GM10847 (cell line): ENCODE data around the gene AGAP5.
"Not testable (repeated sequence)": the region's sequence is repeated elsewhere in the genome, so short reads cannot be mapped to it uniquely, and the experiment has no call there.

Experiments used
- POLR2A ChIP-seq: IDR thresholded peaks from 2 replicates; pipeline ENCODE4 v1.6.1; 2011; ENCODE audit not compliant: insufficient read length; ENCODE audit errors: extremely low read depth

The AGAP5 gene

DNA sequence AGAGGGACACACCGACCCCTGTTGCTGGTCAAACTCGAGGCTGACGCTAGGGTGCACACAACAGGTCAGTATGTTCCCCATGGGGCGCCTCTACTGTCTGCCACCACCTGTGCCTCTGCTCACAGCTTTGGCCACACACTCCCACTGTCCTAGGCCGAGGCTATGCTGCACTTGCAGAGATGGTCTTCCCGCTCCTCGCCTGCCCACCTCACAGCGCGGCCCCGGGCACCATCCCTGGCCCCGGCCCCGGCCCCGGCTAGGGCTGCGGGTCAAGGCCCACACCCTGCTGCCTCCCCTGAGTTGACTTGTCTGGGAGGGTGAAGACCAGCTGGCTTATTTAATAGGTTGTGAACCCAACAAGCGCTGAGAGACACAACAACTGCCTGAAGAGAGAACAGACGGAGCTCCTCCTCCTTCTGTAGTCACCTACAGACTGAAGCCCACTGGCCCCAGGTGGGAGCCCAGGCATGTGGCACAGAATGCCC is at the start of gene AGAP5:
Gene AGAP5, minus strand, starts transcription at position 435 of the 485 bp plus-strand sequence. Its CDS starts 354 bp downstream, at position 81.
- not testable (repeated sequence) for TF ChIP-seq POLR2A

DNA sequence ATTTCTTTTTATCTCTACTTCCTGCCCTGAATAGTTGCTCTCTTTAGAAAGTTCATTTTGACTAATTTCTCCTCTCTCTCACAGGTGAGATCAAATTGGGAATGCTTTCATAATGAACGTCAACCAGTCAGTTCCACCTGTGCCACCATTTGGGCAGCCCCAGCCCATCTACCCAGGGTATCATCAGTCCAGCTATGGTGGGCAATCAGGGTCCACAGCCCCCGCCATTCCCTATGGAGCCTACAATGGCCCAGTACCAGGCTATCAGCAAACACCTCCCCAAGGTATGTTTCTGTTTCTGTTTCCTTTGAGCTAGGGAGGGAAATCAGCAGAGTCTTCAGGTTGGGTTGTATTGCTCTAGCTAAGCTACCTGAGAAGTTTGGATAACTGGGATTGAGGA is 48.8 kb upstream of the AGAP5 start:
- no peak for TF ChIP-seq POLR2A

DNA sequence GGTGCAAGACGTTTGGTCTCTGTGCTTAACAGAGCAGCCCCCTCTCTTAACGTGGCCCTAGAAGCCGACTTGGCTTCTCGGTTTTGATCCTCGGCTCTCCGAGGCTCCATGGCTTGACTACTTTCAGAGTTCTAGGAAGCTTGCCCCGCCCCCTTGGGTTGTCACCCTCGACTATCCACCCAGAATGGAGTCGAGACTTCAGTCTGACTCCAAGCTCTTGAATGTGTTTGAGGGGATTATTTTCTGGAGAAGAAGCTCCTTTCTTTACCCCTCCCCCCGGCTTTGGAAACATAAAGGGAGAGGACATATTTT is 46.7 kb upstream of the AGAP5 start:
- TF ChIP-seq POLR2A, result no peak

DNA sequence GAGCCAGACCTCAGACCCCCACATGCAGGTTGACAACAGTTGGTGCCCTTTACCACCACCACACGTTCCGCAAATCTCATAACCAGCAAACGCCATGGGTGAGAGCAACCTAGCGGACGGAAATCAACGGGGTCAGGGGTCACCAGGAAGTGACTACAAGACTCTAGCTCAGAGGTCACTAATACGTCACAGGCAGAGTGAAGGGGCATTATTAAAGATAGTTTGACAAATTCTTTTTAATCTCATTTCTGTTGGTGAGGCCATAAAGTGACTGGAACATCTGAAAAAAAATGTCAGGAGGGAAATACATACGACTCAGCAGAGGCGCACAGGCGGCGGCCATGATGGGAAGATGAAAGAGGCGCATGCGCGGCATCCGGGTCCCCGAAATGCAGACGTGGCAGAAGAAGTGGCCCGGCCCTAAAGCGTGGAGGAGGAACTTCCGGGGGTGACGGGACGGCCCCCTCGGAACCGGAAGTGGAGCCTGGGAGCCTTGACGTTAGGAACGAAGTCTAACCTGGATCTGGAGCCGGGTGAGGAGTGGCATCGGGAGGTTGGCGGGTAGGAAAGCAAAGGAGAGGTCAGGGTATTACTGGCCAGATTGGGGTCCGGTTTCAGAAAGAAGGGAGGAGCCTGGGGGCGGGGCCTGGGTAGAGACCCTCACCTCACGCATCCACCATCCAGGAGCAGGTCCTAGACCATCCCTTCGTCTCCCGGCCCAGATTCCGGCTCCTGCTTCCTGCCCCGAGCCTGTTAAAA is 46.2 kb upstream of the AGAP5 start, which contains the start of gene SEC24C:
Gene SEC24C, plus strand, starts transcription at position 468 of the 759 bp plus-strand sequence. CDS start 2,461 bp downstream, outside the sequence.
- TF ChIP-seq POLR2A, result peak; percentile 60

DNA sequence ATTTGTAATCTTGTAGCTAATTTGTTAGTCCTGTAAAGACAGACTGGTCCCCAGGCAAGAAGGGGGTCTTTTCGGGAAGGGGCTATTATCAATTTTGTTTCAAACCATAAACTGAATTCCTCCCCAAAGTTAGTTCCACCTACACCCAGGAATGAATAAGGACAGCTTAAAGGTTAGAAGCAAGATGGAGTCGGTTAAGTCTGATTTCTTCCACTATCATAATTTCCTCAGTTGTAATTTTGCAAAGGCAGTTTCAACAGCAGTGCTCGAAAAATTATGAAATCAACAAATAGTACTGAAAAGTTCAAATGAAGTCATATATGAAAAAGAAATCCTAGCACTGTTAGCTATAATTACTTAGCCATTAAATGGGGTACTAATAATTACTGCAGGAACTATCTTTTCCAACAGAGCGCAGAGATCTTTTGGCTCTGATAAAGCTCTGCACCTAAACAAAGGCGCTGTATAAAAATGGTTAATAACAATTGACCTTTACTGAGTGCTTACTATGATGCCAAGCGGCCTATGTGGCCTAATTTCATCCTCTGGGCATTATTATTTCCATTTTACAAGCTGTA is 45.5 kb upstream of the AGAP5 start:
- no peak for TF ChIP-seq POLR2A

DNA sequence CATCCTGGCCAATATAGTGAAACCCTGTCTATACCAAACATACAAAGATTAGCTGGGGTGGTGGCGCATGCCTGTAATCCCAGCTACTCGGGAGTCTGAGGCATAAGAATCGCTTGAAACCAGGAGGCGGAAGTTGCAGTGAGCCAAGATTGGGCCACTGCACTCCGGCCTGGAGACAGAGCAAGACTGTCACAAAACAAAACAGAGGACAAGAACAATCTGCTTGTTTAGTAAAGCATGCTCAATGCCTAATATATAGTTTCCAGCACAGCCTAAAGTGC is 44.5 kb upstream of the AGAP5 start:
- TF ChIP-seq POLR2A, result no peak

DNA sequence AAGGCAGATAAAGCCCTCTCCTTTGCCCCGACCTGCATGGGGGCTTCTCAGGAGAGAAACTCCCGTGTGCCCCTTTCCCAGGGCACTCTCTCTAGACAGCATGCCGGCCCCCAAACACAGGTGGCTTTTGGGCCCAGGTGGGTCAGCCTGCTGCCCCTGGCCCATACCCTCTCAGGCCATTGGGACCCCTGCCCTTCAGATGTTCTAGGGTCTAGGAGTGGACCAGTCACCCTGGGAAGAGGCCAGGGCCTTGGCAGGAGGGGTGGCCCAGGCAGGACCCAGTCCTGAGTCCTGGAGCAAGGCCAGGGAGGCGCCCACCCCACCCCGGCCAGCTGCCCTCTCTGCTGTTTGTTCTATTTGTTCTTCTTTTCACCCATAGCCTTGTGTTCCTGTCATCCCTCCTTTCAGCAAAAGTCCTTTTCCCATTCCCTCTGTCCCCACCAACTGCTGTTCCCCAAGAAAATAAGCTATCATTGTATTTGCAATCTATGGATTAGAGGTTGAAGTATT is 36.9 kb upstream of the AGAP5 start:
- no peak for TF ChIP-seq POLR2A

DNA sequence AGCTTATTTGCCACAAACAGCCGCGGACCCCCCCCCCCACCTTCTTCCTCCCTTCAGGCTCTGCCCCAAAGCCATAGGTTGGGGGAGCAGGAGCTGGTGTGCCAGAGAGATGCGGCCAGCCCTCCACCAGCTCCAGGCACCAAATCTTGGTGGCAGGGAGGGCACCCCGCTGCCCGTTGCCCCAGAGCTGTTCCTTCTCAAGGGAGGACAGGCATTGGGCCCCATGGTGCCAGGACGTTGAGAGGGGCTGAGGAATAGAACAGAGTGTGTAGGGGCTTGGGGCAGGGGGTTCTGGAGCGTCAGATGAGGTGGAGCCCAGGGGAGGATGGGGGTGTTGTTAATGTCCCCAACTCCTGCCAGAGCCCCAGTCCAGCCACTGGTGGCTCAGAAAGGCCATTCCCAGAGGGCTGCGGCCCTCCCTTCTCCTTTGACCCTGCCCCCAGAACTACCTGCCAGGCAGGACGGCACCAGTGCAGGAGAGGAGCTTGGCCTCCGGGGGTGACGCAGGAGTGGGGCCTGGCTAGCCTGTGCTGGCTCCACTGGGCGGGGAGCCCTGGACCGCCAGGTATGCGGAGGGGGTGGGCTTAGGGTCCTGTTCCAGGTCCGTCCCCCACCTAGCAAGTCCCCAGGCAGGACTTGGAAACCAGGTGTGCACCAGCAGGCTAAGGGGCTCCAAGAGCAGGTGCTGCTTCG is 36.3 kb upstream of the AGAP5 start:
- TF ChIP-seq POLR2A, result no peak

DNA sequence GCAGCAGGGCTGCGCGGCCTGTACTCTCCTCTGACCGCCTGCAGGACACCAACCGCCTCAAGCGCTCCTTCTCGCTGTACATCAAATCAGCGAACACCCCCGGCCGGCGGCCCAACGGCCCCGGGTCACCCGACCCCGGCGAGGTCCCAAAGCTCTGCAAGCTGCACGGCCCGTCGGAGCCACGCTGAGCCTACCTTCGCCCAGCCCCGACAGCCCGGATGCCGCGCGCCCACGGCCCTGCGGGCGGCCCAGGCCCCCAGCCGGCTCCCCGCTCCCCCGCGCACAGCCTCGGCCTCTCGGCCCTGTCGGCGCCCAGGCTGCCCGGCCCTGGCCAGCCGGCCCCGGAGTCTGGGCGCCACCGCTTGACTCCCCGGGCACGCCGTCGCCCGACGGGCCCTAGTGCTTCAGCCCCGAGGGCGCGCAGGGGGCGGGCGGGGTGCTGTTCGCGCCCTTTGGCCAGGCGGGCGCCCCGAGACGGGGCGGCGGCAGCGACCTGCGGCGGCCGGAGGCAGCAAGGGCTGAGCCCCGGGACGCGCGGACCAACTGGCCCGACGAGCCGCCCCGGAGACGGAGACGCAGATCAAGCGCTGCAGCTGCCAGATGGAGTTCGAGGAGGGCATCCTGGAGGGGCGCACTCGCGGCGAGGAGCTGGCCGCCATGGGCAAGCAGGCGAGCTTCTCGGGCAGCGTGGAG is 35.2 kb upstream of the AGAP5 start:
- no peak for TF ChIP-seq POLR2A

DNA sequence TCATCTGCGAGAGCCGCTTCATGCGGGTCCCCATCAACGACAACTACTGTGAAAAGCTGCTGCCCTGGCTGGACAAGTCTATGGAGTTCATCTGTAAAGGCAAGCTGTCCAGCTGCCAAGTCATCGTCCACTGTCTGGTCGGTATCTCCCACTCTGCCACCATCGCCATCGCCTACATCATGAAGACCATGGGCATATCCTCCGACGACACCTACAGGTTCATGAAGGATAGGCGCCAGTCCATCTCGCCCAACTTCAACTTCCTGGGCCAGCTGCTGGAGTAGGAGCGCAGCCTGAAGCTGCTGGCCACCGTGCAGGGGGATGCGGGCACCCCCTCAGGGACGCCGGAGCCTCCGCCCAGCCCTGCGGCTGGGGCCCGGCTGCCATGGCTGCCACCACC is 34.5 kb upstream of the AGAP5 start:
- TF ChIP-seq POLR2A, result no peak

DNA sequence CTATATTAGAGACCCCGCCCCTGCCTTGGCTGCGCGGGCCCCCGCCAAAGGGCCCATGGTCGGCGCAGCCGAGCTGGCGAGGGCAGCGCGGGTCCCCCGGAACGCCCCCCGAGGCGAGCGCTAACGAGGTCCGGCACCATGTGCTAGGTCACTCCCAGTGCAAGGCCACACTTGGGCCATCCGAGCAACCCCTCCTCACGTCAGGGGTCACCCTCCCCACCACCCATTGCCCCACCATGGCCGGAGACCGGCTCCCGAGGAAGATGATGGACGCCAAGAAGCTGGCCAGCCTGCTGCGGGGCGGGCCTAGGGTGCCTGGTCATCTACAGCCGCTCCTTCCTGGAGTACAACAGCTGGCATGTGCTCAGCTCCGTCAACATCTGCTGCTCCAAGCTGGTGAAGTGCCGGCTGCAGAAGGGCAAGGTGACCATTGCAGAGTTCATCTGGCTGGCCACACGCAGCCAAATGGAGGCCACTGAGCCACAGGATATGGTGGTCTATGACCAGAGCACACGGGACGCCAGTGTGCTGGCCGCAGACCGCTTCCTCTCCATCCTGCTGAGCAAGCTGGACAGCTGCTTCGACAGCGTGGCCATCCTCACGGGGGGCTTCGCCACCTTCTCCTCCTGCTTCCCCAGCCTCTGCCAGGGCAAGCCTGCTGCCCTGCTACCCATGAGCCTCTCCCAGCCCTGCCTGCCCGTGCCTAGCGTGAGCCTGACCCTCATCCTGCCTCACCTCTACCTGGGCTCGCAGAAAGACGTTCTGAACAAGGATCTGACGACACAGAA is 33.9 kb upstream of the AGAP5 start:
- TF ChIP-seq POLR2A, result no peak

DNA sequence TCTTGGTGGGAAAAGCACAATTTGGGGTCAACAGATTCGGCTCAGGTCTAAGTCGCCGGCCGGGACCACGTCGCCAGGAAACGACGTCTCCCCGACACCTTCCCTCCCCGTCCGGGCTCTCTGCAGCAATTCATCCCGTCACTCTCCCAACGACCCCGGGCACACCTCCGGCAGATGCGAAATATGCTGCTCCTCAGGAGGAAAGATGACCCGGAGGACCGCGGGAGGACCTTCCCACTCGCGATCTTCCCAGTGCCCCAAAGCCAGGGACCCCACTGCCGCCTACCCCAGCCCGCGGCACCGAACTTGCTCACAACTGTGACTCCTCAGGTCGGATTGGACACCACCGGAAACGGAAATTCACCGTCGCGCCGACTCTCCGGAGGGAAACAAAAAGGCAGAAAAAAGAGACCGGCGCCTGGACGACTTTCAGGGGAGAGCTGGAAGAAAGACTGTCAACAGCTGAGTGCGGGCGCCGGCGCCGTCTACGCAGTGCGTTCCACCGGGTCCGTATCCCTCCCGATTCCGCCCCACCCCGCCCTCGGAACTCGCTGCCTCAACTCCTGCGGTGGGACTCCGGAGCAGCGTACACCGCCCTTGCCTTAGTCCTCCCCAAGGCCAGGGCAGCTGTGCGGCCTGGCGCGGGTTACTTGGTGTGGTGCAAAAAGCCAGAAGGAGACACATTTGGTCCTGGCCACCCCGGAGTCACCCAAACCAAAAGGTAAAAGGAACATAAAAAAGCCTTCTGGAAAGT is 32.4 kb upstream of the AGAP5 start:
- TF ChIP-seq POLR2A, result peak; percentile 85

DNA sequence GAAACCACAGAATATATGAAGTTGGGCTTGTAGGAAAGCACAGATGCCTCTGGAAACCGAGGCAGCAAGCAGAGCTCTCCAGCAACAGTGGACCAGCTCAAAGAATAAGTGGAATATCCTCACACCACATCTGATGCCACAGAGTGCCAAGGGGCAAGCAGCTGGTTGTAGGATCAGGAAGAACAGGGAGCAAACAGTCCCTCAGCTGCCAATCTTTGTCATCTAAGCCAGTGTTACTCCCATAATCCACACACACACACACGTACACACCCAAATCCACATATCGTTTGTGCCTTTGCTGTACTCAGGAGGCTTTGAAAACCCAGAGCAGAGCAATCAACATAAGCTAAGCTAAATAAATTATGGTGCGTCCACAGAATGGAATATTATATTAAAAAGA is 25.6 kb upstream of the AGAP5 start:
- TF ChIP-seq POLR2A, result no peak

DNA sequence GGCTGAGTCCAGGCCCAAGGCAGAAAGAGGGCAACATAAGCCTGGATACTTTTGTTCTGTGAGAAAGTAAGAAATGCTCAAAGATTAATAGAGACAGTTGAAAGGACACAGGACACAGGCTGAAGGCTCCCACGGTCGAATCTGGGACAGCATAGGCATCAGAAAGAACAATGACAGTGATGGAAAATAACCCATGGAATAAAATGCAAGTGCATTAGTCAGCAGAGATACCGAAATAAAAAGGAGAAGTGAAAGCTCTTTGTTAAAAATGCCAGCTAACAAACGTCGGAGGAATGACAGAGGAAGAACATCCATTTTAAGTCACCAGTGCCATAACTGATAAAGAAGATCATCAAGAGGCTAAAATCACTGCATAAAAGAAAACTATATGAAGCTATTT is 19.6 kb upstream of the AGAP5 start:
- TF ChIP-seq POLR2A, result no peak
